GM18526 (cell line): ENCODE data around the gene ZBTB1.

Experiments used
- POLR2A ChIP-seq: IDR thresholded peaks from 3 replicates; pipeline ENCODE4 v1.6.1; 2011; ENCODE audit not compliant: insufficient read length; ENCODE audit errors: extremely low read depth

ZBTB1 gene

DNA sequence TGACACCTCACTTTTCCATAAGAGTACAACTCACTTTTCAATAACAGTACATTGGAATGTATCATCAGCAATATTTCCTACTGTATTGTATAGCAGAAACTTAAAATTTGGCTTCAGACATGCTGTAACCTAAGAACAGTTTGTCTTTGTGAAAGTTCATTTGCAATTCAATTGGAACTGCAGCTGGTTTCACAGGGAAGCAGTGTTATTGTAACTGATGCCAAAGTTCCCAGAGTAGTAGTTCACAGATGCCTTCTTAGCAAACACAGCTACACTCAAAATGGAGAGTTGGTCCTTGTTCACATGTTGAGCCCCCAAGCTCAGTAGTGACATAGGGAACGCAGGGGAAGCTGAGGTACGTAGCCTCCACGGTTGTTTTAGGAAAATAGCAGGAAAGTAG is 68.5 kb downstream of the ZBTB1 start:
- no peak for TF ChIP-seq POLR2A
